ENCODE measurements around the gene ZNF232. TPM values are rescaled to one million over a fixed set of nuclear protein-coding genes. Genes with fewer than 3 reads are reported as not detected.

The ZNF232 gene
- total RNA-seq, 1 experiment from 2014 or later, result 11.1 TPM

DNA sequence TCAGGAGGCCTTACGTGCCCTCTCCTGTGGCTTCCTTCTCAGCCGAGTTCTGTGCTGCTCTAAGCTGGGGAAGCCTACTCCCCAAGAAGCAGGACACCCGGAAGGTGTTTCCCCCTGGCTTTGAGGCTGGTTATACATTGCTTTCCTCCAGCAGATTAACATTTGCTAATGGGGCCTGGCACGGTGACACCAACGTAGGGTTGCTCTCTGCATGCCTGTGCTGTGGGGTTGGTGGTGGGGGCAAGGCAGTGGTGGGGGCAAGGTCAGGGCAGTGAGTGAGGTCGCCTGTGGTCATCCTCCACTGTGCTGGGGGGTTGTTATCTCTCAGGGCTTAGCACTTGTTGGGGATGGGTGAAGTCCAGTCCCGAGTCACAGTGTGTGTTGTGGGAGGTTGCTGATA, 8.4 kb upstream of the ZNF232 start:
- Histone ChIP-seq H3K27me3 (ENCODE audit: insufficient read depth, low read length) (0 out of 2 replicates have a peak, but pooled peaks cover 4% of the 10 kb centered on the region), H3K79me2 (ENCODE audit: insufficient read depth, low read length) (no peaks in the 10 kb centered on the region), H4K20me1 (ENCODE audit: insufficient read depth) (no peaks in the 10 kb centered on the region), H2AFZ (ENCODE audit: low read depth, low read length, poor library complexity, severe bottlenecking) (no peak overlapping the region), H3K27ac (ENCODE audit: low read depth, low read length) (no peak overlapping the region), H3K9ac (ENCODE audit: low read length) (no peak overlapping the region), H3K4me3 (replicated peaks in 1 of 2; ENCODE audit: low read depth in 1 of 2, low read length in 2 of 2) (no peak overlapping the region), H3K36me3 (ENCODE audit: control insufficient read depth in 1 of 2, insufficient read depth in 2 of 2, low read length in 2 of 2) (no peaks in the 10 kb centered on the region), H3K4me2 (ENCODE audit: low read length) (no peak overlapping the region), H3K9me3 (ENCODE audit: control insufficient read depth in 1 of 2, insufficient read depth in 1 of 2, low read depth in 1 of 2, low read length in 2 of 2) (no peaks in the 10 kb centered on the region), H3K4me1 (ENCODE audit: control insufficient read depth in 1 of 2, insufficient read depth in 2 of 2, low read length in 2 of 2) (no peaks in the 10 kb centered on the region), H3K9me2 (ENCODE audit: insufficient read depth) (no peaks in the 10 kb centered on the region)
- no TSS peak for BruUV-seq (replicated peaks)
- no peak for ATAC-seq
- RAD21 ChIA-PET (ENCODE audit: low non-redundant PET in 1 of 2, low total read pairs in 2 of 2, uncharacterized antibody in 2 of 2, unreplicated experiment in 2 of 2), result no interaction called here
- POLR2A ChIA-PET, result no interaction called here
- CTCF ChIA-PET, result no interaction called here
- no peak for DNase-seq (ENCODE audit: low read depth, low spot score)
- TF ChIP-seq SP1 (IDR thresholded peaks at IDR 0.05; ENCODE audit: low read depth), result no peak
- no peak for TF ChIP-seq TCF7L2 (IDR thresholded peaks at IDR 0.05; ENCODE audit: borderline replicate concordance, extremely low read depth, insufficient read depth, insufficient read length)
- intact Hi-C loops (cut with micrococcal nuclease), result no loop called here

DNA sequence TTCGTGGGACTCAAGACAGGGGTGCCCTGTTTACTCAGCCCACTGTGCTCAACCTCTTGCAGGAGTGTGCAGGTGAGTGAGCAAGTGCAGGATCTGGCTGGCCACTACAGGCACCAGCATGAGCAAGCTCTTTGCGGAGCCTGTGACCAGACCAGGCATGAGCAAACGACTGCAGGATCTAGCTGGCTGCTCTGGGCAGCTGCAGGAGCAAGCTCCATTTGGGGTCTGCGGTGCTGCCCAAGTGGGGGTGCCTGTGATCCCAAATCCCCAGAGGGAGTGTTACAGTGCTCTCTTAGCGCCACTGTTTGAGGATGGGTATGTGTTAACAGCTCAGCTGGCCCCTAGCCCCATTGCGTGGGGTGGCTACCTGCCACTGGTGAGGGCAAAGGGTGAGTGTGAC, 6.5 kb upstream of the ZNF232 start:
- H2AFZ ChIP-seq (ENCODE audit: low read depth, low read length, poor library complexity, severe bottlenecking), result no peak overlapping the region
- POLR2A ChIA-PET, result no interaction called here
- H3K4me3 ChIP-seq (replicated peaks in 1 of 2; ENCODE audit: low read depth in 1 of 2, low read length in 2 of 2), result no peak overlapping the region
- RAD21 ChIA-PET (ENCODE audit: low non-redundant PET in 1 of 2, low total read pairs in 2 of 2, uncharacterized antibody in 2 of 2, unreplicated experiment in 2 of 2), result no interaction called here
- intact Hi-C loops (cut with micrococcal nuclease), result loop anchor here (10.0 kb wide), 1 partner anchor 77 kb away; the partner anchor contains the start of gene ZNF594
- H3K9me3 ChIP-seq (ENCODE audit: control insufficient read depth in 1 of 2, insufficient read depth in 1 of 2, low read depth in 1 of 2, low read length in 2 of 2), result no peaks in the 10 kb centered on the region
- 0 out of 2 replicates have a peak, but pooled peaks cover 4% of the 10 kb centered on the region for H3K27me3 ChIP-seq (ENCODE audit: insufficient read depth, low read length)
- H4K20me1 ChIP-seq (ENCODE audit: insufficient read depth), result no peaks in the 10 kb centered on the region
- H3K36me3 ChIP-seq (ENCODE audit: control insufficient read depth in 1 of 2, insufficient read depth in 2 of 2, low read length in 2 of 2), result peaks cover 0 to 7% of the 10 kb centered on the region in 2 experiments; a peak in 1 of 4 replicates
- no peak overlapping the region for H3K27ac ChIP-seq (ENCODE audit: low read depth, low read length)
- H3K9ac ChIP-seq (ENCODE audit: low read length), result no peak overlapping the region
- ATAC-seq, result no peak
- DNase-seq (ENCODE audit: low read depth, low spot score), result no peak
- no peak overlapping the region for H3K4me2 ChIP-seq (ENCODE audit: low read length)
- no TSS peak for BruUV-seq (replicated peaks)
- CTCF ChIA-PET, result no interaction called here
- H3K9me2 ChIP-seq (ENCODE audit: insufficient read depth), result no peaks in the 10 kb centered on the region
- no peaks in the 10 kb centered on the region for H3K79me2 ChIP-seq (ENCODE audit: insufficient read depth, low read length)
- H3K4me1 ChIP-seq (ENCODE audit: control insufficient read depth in 1 of 2, insufficient read depth in 2 of 2, low read length in 2 of 2), result no peaks in the 10 kb centered on the region
- TF ChIP-seq ZNF274 (IDR thresholded peaks at IDR 0.05; ENCODE audit: low read depth, low read length), result no peak
- TF ChIP-seq EZH2phosphoT487 (IDR thresholded peaks at IDR 0.05; ENCODE audit: borderline replicate concordance), result no peak
- no peak for TF ChIP-seq EGR1 (IDR thresholded peaks at IDR 0.05; ENCODE audit: low read depth)
- no peak for TF ChIP-seq POLR2AphosphoS5 (IDR thresholded peaks at IDR 0.05; ENCODE audit: low read depth, low read length)
- TF ChIP-seq, protein P1, sequence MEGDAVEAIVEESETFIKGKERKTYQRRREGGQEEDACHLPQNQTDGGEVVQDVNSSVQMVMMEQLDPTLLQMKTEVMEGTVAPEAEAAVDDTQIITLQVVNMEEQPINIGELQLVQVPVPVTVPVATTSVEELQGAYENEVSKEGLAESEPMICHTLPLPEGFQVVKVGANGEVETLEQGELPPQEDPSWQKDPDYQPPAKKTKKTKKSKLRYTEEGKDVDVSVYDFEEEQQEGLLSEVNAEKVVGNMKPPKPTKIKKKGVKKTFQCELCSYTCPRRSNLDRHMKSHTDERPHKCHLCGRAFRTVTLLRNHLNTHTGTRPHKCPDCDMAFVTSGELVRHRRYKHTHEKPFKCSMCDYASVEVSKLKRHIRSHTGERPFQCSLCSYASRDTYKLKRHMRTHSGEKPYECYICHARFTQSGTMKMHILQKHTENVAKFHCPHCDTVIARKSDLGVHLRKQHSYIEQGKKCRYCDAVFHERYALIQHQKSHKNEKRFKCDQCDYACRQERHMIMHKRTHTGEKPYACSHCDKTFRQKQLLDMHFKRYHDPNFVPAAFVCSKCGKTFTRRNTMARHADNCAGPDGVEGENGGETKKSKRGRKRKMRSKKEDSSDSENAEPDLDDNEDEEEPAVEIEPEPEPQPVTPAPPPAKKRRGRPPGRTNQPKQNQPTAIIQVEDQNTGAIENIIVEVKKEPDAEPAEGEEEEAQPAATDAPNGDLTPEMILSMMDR (IDR thresholded peaks at IDR 0.05 in 2 of 3, conservative IDR thresholded peaks at IDR 0.05 in 1 of 3; ENCODE audit: borderline replicate concordance in 1 of 3, insufficient read depth in 1 of 3, low read depth in 2 of 3, low read length in 2 of 3), result no peak
- no peak for TF ChIP-seq YY1 (IDR thresholded peaks at IDR 0.05; ENCODE audit: extremely low read depth, insufficient replicate concordance, low read depth, low read length)
- TF ChIP-seq, protein P2, sequence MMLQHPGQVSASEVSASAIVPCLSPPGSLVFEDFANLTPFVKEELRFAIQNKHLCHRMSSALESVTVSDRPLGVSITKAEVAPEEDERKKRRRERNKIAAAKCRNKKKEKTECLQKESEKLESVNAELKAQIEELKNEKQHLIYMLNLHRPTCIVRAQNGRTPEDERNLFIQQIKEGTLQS (IDR thresholded peaks at IDR 0.05), result no peak
- TF ChIP-seq CEBPB (IDR thresholded peaks at IDR 0.05; ENCODE audit: low read depth), result no peak
- no peak for TF ChIP-seq EZH2 (IDR thresholded peaks at IDR 0.05)
- TF ChIP-seq SP1 (IDR thresholded peaks at IDR 0.05; ENCODE audit: low read depth), result no peak
- no peak for TF ChIP-seq JUND (IDR thresholded peaks at IDR 0.05)
- no peak for TF ChIP-seq SIN3A (IDR thresholded peaks at IDR 0.05; ENCODE audit: low read depth)
- no peak for TF ChIP-seq TCF7L2 (IDR thresholded peaks at IDR 0.05; ENCODE audit: borderline replicate concordance, extremely low read depth, insufficient read depth, insufficient read length)
- no peak for TF ChIP-seq SRF (IDR thresholded peaks at IDR 0.05; ENCODE audit: low read depth)
- TF ChIP-seq, protein P3, sequence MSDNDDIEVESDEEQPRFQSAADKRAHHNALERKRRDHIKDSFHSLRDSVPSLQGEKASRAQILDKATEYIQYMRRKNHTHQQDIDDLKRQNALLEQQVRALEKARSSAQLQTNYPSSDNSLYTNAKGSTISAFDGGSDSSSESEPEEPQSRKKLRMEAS (IDR thresholded peaks at IDR 0.05), result no peak
- no peak for TF ChIP-seq FOSL1 (IDR thresholded peaks at IDR 0.05; ENCODE audit: low read depth)
- no peak for TF ChIP-seq ZFX (IDR thresholded peaks at IDR 0.05)

Measured in HCT116 (cell line).